Epithelial cell of esophagus (primary cell): ENCODE results near the gene ANKZF1.

Source experiments
- DNase-seq: peaks from one replicate; pipeline ENCODE4 v3.0.0; 2010; ENCODE audit warnings: low read depth
- H3K4me3 ChIP-seq: 2 replicates; pipeline ENCODE4 v1.5.1; 2011; ENCODE audit warnings: mild to moderate bottlenecking, low read length, control low read depth
- CTCF ChIP-seq: IDR thresholded peaks from 2 replicates; pipeline ENCODE4 v1.5.1; 2011; ENCODE audit warnings: low read depth, mild to moderate bottlenecking, low read length, control low read depth, inconsistent platforms; ENCODE audit not compliant: insufficient read depth; ENCODE audit errors: missing control alignments

ANKZF1 gene

DNA sequence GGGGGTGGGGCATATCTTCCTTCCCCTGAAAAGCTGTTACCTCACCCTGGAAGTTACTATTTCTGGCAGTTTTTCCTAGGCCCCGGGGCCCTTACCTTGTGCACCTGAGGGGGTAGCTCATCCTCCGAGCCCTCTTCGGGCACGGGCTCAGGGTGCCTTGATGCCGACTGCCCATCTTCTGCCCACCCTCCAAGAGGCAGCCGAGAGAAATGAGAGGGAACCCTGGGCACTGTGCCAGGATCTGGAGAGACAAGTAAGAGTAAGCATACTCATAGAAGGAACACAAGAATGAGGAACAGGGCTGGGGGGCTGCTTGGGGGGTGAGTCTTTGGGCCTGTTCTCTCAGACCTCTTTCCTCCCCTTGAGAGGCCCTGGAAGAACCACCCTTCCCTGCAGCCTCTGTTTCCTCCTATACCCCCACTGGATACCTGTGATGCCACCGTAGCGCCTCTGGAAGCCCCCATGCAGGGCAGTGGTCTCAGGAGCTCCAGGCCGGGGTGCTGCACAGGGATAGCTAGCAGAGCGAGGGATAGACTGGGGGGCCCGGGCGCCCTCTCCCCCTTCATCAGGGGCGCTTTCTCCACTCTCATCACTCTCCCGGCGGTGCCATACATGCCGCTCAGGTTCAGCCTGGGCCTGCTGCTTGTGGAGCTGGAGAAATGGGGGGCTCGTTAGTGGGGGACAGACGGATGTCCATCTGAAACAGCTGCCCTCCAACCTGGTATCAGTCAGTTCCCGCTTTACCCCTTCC lies 8.8 kb upstream of the ANKZF1 start:
- no peak overlapping the region for H3K4me3 ChIP-seq
- no peak for TF ChIP-seq CTCF
- DNase-seq: no peak

- DNase-seq: no peak
- no peak overlapping the region for H3K4me3 ChIP-seq
- TF ChIP-seq CTCF: no peak
These were observed 7.6 kb upstream of the ANKZF1 start for GRCh38 chr2:219221957-219222518.

DNA sequence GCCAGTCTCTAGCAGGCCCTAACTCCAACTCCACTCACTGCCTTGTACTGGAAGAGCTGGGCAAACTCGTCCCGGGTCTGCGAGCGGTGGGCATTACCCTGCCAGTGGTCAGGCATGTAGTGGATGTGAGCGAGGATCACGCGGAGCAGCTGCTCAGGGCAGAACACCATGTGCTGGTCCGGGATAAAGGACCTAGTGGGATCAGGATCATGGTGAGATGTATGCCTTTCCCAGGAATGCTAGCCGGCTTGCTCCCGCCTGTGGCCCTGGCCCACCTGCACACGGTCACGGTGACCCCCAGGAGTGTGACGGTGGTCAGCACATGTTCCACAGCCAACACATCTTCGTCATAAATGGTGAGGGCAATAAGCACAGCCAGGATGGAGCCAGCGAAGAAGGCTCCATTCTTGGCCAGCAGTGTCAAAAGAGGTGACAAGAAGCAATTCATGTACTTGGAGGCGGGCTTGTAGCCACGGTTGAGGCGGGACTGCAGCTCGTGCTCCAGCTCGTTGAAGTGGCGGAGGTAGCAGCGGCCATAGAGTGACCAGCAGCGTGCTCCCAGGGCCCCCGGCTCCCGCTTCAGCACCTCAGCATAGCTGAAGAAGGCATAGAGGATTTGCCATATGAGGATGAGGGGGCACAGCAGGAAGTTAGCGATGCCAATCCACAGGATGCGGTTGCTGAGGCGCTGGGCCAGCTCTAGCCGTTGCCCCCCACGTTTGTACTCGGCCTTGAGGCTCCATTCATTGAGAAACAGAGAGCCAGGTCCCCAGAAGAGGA lies 5.6 kb upstream of the ANKZF1 start:
- no peak for TF ChIP-seq CTCF
- no peak overlapping the region for H3K4me3 ChIP-seq
- DNase-seq: no peak

- no peak overlapping the region for H3K4me3 ChIP-seq
- TF ChIP-seq CTCF: no peak
These were observed 4.3 kb upstream of the ANKZF1 start for GRCh38 chr2:219225350-219225749.

DNA sequence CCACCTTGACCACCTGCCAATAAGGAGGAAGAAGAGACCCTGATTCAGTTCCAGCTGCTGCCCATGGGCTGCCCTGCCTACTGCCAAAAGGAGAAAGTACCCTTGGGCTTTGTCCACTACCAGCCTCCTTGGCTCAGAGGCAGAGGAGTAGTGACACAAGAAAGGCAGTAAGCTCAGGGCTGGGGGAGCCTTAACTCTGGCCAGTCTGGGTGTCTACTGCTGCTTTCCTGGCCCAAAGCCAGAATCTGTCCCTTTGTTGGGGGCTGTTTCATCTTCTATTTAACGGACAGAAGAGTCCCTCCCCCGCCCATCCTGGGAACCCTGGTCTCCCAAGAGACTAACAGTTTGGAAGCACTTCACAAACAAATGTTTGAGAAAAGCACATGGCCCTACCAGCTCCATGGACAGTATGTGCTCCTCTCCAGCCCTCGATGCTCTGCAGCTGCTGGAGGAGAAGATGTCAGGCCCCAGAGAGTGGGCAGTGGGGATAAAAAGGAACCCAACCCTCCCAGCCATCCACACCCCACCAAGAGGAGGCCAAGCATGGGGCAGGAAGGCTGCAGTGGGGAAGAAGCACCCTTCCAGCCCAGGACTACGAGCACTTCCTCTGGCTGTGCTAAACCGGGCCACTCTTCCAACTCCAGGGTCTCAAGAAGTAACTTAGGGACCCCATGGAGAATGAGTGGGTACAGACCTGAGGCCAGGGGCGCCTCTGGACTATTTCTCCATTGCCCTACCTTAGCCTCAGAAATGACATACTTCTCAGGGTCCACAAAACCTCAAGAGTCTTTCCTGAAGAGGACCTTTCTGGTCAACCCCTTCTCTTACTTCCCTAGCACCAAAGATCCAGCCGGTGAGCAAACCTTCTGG lies 1.3 kb upstream of the ANKZF1 start:
- peak overlapping the region; percentile 98 for H3K4me3 ChIP-seq
- no peak for TF ChIP-seq CTCF
- peak; percentile 15 for DNase-seq

More at GRCh38 chr2:219225350-219225749, 4.3 kb upstream of the ANKZF1 start:
- no peak for DNase-seq

- TF ChIP-seq CTCF: no peak
- DNase-seq: no peak
- H3K4me3 ChIP-seq: peak overlapping the region; percentile 98
These were observed 698 bp upstream of the ANKZF1 start for GRCh38 chr2:219228911-219229304.
